IMR-90 (cell line): ENCODE results near the gene AOC2. TPM values are rescaled to one million over a fixed set of nuclear protein-coding genes. Genes with fewer than 3 reads are reported as not detected.
A peak's percentile ranks its signal among the peaks of the same experiment; 100 is the strongest.

Source experiments
- ATAC-seq: fragments of 200-7000 bp; cut with Tn5 transposase; 2 replicates; pipeline ENCODE4 v1.9.1; 2020; ENCODE audit warnings: low read depth, mild to moderate bottlenecking, moderate library complexity
- BruUV-seq: library from RNA; stranded (reverse); fragments of 400-500 nt; replicated peaks from 2 replicates; lab custom pipeline; 2021; lab: Mats Ljungman, UMichigan
- CTCF ChIA-PET: fragments of 300-600 bp; formaldehyde crosslinking; extraction: SDS; loops from one replicate; lab custom pipeline; 2021; ENCODE audit warnings: antibody characterized with exemption; lab: Yijun Ruan, JAX
- POLR2A ChIA-PET: fragments of 300-600 bp; sonication (Branson Sonifier 250); formaldehyde crosslinking; loops from one replicate; lab custom pipeline; 2022; ENCODE audit warnings: antibody characterized with exemption; ENCODE audit not compliant: unreplicated experiment; lab: Charles Lee
- DNase-seq: peaks from one replicate; pipeline ENCODE4 v3.0.0; 2013
- H2AFZ ChIP-seq: replicated peaks from 2 replicates; pipeline ENCODE3; 2013; ENCODE audit warnings: low read length, mild to moderate bottlenecking; ENCODE audit not compliant: poor library complexity
- H2AK5ac ChIP-seq: 2 replicates; pipeline ENCODE4 v1.6.1; 2013; ENCODE audit warnings: low read depth, low read length, inconsistent platforms
- H2AK9ac ChIP-seq: replicated peaks from 2 replicates; pipeline ENCODE3; 2013; ENCODE audit warnings: mild to moderate bottlenecking, low read depth, low read length, moderate library complexity; ENCODE audit not compliant: poor library complexity
- H2BK120ac ChIP-seq: 2 replicates; pipeline ENCODE4 v1.6.1; 2013; ENCODE audit warnings: low read depth, low read length, inconsistent platforms
- H2BK15ac ChIP-seq: 3 replicates; pipeline ENCODE4 v1.6.1; 2013; ENCODE audit warnings: low read depth, low read length, inconsistent platforms
- H2BK20ac ChIP-seq: 2 replicates; pipeline ENCODE4 v1.6.1; 2013; ENCODE audit warnings: low read depth, mild to moderate bottlenecking, inconsistent platforms, low read length, moderate library complexity
- H2BK5ac ChIP-seq: 2 replicates; pipeline ENCODE4 v1.6.1; 2013; ENCODE audit warnings: mild to moderate bottlenecking, low read depth, low read length, inconsistent platforms; ENCODE audit not compliant: poor library complexity, severe bottlenecking
- H3K14ac ChIP-seq: replicated peaks from 2 replicates; pipeline ENCODE4 v1.6.1; 2013; ENCODE audit warnings: low read depth, low read length, inconsistent platforms
- H3K18ac ChIP-seq: 2 replicates; pipeline ENCODE4 v1.6.1; 2013; ENCODE audit warnings: low read depth, low read length, control low read depth
- H3K23ac ChIP-seq: 2 replicates; pipeline ENCODE4 v1.6.1; 2013; ENCODE audit warnings: low read depth, low read length, inconsistent platforms
- H3K27ac ChIP-seq: 2 replicates; pipeline ENCODE4 v1.5.1; 2013; ENCODE audit warnings: mild to moderate bottlenecking, control low read depth, low read length; ENCODE audit not compliant: insufficient read depth
- H3K27me3 ChIP-seq: 2 replicates; pipeline ENCODE4 v1.6.1; 2013; ENCODE audit warnings: low read length; ENCODE audit not compliant: control insufficient read depth, insufficient read depth
- H3K36me3 ChIP-seq: 2 replicates; pipeline ENCODE4 v1.6.1; 2013; ENCODE audit warnings: low read length, mixed read lengths; ENCODE audit not compliant: control insufficient read depth, insufficient read depth
- H3K4ac ChIP-seq: 2 replicates; pipeline ENCODE4 v1.6.1; 2013; ENCODE audit warnings: low read depth, low read length, inconsistent platforms
- H3K4me1 ChIP-seq: 2 replicates; pipeline ENCODE4 v1.6.1; 2013; ENCODE audit warnings: low read length, mixed read lengths; ENCODE audit not compliant: control insufficient read depth, insufficient read depth
- H3K4me2 ChIP-seq: 2 replicates; pipeline ENCODE4 v1.6.1; 2013; ENCODE audit warnings: low read depth, mild to moderate bottlenecking, control low read depth, low read length, moderate library complexity
- H3K4me3 ChIP-seq: 2 replicates; pipeline ENCODE4 v1.5.1; 2013; ENCODE audit warnings: low read depth, mild to moderate bottlenecking, control low read depth, low read length, moderate library complexity; ENCODE audit not compliant: insufficient read depth
- H3K56ac ChIP-seq: 2 replicates; pipeline ENCODE4 v1.6.1; 2013; ENCODE audit warnings: low read length, inconsistent platforms; ENCODE audit not compliant: insufficient read depth; ENCODE audit errors: extremely low read depth
- H3K79me1 ChIP-seq, 2 experiments: 2 replicates each; pipeline ENCODE4 v1.6.1; 2013; ENCODE audit warnings: low read length in 2 of 2, inconsistent platforms in 1 of 2, low read depth in 1 of 2
- H3K9ac ChIP-seq: 2 replicates; pipeline ENCODE4 v1.6.1; 2013; ENCODE audit warnings: low read depth, low read length, control low read depth
- H3K9me1 ChIP-seq: 2 replicates; pipeline ENCODE4 v1.6.1; 2013; ENCODE audit warnings: low read length, inconsistent platforms; ENCODE audit not compliant: insufficient read depth
- H3K9me3 ChIP-seq: 2 replicates; pipeline ENCODE4 v1.6.1; 2013; ENCODE audit warnings: low read length; ENCODE audit not compliant: control insufficient read depth, insufficient read depth
- H4K20me1 ChIP-seq: 2 replicates; pipeline ENCODE4 v1.6.1; 2013; ENCODE audit warnings: low read length, inconsistent platforms; ENCODE audit not compliant: insufficient read depth
- H4K5ac ChIP-seq: 2 replicates; pipeline ENCODE4 v1.6.1; 2013; ENCODE audit warnings: mild to moderate bottlenecking, low read depth, low read length, control low read depth
- H4K8ac ChIP-seq, 2 experiments: 2 replicates each; pipeline ENCODE4 v1.6.1; 2013; ENCODE audit warnings: low read depth in 2 of 2, low read length in 2 of 2, control low read depth in 1 of 2, inconsistent platforms in 1 of 2
- H4K91ac ChIP-seq: 2 replicates; pipeline ENCODE4 v1.6.1; 2013; ENCODE audit warnings: low read depth, low read length, inconsistent platforms; ENCODE audit not compliant: insufficient read depth
- CHD1 ChIP-seq: IDR thresholded peaks from 2 replicates; pipeline ENCODE4 v1.6.1; 2012; ENCODE audit warnings: low read depth, low read length, improper control_type of control experiment
- POLR2A ChIP-seq: IDR thresholded peaks from 2 replicates; pipeline ENCODE4 v1.6.1; 2012; ENCODE audit warnings: mild to moderate bottlenecking, low read depth, low read length
- RFX5 ChIP-seq: IDR thresholded peaks from 2 replicates; pipeline ENCODE4 v1.8.0; 2012; ENCODE audit warnings: low read depth, mild to moderate bottlenecking, low read length, moderate library complexity
- WGBS, 2 experiments: methylation state at CpG; one replicate each; pipeline versions ENCODE4 v1.1.5 to v1.1.7; 2013; ENCODE audit warnings: missing lambda C conversion rate in 2 of 2; ENCODE audit not compliant: insufficient read length in 1 of 2; ENCODE audit errors: extremely low coverage in 2 of 2; 5-methylcytosine and 5-hydroxymethylcytosine counted together
- dilution Hi-C: fragments of 300-500 bp; cut with HindIII; formaldehyde crosslinking; loops from one replicate; pipeline ENCODE4 v1.14.3; 2018; ENCODE audit warnings: low sequenced_read_pairs; ENCODE audit not compliant: unreplicated experiment
- in situ Hi-C: fragments of 300-500 bp; cut with MboI; formaldehyde crosslinking; loops from 3 replicates; pipeline ENCODE4 v1.14.3; 2019; ENCODE audit warnings: low sequenced_read_pairs, inconsistent platforms, mixed read lengths
- intact Hi-C: fragments of 100-400 bp; cut with micrococcal nuclease; formaldehyde crosslinking; loops from 2 replicates; pipeline ENCODE4 v1.10.0; 2022
- polyA plus RNA-seq, 3 experiments: library from polyadenylated mRNA; depleted of rRNA; stranded (reverse); fragments of >200 nt; gene quantifications; 2 replicates each; pipeline ENCODE4 v1.2.3, GENCODE V29; 2012; ENCODE audit warnings: low replicate concordance in 1 of 3
- total RNA-seq: library from RNA; depleted of rRNA; stranded (reverse); fragments of >200 nt; gene quantifications from 2 replicates; pipeline ENCODE4 v1.2.3, GENCODE V29; 2012

AOC2 gene
- total and polyA plus RNA-seq, 2 of the 4 experiments (the other 2 are of a cell fraction) = 0.36 to 0.41 TPM

DNA sequence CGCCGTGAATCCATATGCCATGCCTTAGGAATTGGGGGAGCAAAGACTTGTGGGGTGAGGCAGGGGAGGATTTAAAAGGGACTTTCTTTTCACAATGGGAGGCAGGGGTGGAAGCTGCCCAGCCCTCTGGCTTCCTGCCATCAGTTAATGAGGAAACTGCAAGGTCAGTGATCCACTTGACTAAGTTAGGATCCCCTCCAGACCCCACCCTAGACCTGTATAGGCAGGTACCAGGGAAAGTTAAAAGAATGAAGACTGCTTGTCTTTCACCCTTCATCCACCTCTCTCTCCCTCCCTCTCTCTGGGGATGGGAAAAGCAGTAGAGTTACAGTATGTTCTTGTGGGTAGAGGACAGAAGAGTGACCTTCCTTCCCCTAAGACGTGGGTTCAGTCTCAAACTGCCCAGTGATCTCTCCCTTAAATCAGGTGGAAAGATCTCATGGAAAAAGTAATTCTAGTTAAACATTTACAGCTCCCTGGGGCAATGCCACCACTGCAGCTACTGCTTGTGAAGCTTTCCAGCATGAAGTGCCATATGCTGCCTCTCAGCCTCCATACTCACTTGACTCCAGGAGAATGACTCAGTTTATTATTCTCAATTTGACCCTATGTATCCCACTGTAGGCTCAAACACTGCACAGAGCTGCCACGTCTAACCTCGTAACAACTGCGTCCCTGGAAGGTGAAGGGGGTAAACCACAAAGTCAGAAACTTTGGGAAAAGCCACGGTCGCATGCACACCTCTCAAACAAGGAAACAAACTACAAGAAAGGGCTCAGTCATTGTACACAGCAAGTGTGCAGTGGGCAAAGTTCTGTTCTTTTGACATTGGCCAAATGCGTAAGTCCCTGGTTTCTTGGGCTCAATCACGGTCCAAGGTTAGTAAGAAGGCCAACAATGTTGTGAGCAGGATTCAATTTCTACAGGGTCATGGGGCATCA, 47.0 kb upstream of the AOC2 start:
- Histone ChIP-seq H3K4me3 (peak overlapping the region; percentile 64), H3K9ac (peak overlapping the region; percentile 93), H4K91ac (peak overlapping the region; percentile 88; the same call in 1 of the 2 replicates), H3K4me2 (peak overlapping the region; percentile 98), H3K36me3 (peaks cover 4% of the 10 kb centered on the region; the same call in 1 of the 2 replicates), H2BK20ac (no peak overlapping the region), H2BK5ac (no peak overlapping the region), H2AFZ (peak overlapping the region; percentile 11), H3K23ac (peak overlapping the region; percentile 78), H3K9me1 (peaks cover 19% of the 10 kb centered on the region), H2BK120ac (no peak overlapping the region), H3K27me3 (no peaks in the 10 kb centered on the region), H3K27ac (peak overlapping the region; percentile 7; the same call in 1 of the 2 replicates), H3K79me1 (peaks cover 20 to 39% of the 10 kb centered on the region in 2 experiments), H2AK5ac (peak overlapping the region; percentile 47; the same call in 1 of the 2 replicates), H3K4me1 (peaks cover 7% of the 10 kb centered on the region), H3K18ac (no peak overlapping the region), H4K8ac (peak overlapping the region; percentile 45 to 98; a peak in 3 of 4 replicates), H2BK15ac (no peak overlapping the region), H4K20me1 (no peaks in the 10 kb centered on the region), H3K4ac (peak overlapping the region; percentile 96; the same call in 1 of the 2 replicates), H2AK9ac (peak overlapping the region; percentile 56), H3K56ac (no peak overlapping the region), H3K9me3 (no peaks in the 10 kb centered on the region), H3K14ac (peak overlapping the region; percentile 98), H4K5ac (peak overlapping the region; percentile 61; the same call in 1 of the 2 replicates)
- CTCF ChIA-PET = no interaction called here
- no TSS peak for BruUV-seq
- 93% methylated on average over 2 of the region's 10 CpGs; no CpG with 5 or more reads in 1 of the 2 experiments for WGBS, 2 experiments
- ATAC-seq (no peak), DNase-seq (no peak)
- dilution Hi-C loops (no loop called here), in situ Hi-C loops (no loop called here), intact Hi-C loops (no loop called here)
- POLR2A ChIA-PET = no interaction called here
- 0 out of 2 replicates have a peak, but pooled peaks have one; percentile 25 for TF ChIP-seq POLR2A
- no peak for TF ChIP-seq RFX5
- no peak for TF ChIP-seq CHD1
